ENCODE data around the gene PAIP1. TPM values are rescaled to one million over a fixed set of nuclear protein-coding genes. Genes with fewer than 3 reads are reported as not detected.
"Not testable (repeated sequence)": the region's sequence is repeated elsewhere in the genome, so short reads cannot be mapped to it uniquely, and the experiment has no call there.

Gene PAIP1
- total RNA-seq, 1 donor from 2014 or later, result 95.5 TPM

GRCh38 chr5:43514816-43515677, 41.8 kb downstream of the PAIP1 start, which contains the start of gene C5orf34:
Gene C5orf34 (minus strand): TSS chr5:43515148. CDS start chr5:43509339, 5,809 bp downstream.
- peak; percentile 46 for TF ChIP-seq CTCF (conservative IDR thresholded peaks at IDR 0.05)
- Mint-ChIP-seq H3K36me3 (peaks cover 11% of the 10 kb centered on the region), H3K9me3 (no peaks in the 10 kb centered on the region), H3K4me3 (peak within 1 kb of the TSS; percentile 91), H3K4me1 (ENCODE audit: unreplicated experiment) (peaks cover 19% of the 10 kb centered on the region), H3K27ac (peak within 1 kb of the TSS; percentile 96), H3K27me3 (no peaks in the 10 kb centered on the region)
- peak; percentile 95 for DNase-seq (ENCODE audit: extremely low spot score, unreplicated experiment)

GRCh38 chr5:43514471-43514815, 42.4 kb downstream of the PAIP1 start:
- no peak for TF ChIP-seq CTCF (conservative IDR thresholded peaks at IDR 0.05)
- DNase-seq (ENCODE audit: extremely low spot score, unreplicated experiment), result no peak
- Mint-ChIP-seq H3K9me3 (no peaks in the 10 kb centered on the region), H3K27ac (peak overlapping the region; percentile 96), H3K4me3 (peak overlapping the region; percentile 91), H3K27me3 (no peaks in the 10 kb centered on the region), H3K4me1 (ENCODE audit: unreplicated experiment) (peaks cover 19% of the 10 kb centered on the region), H3K36me3 (peaks cover 11% of the 10 kb centered on the region)

GRCh38 chr5:43514025-43514424, 42.9 kb downstream of the PAIP1 start:
- Mint-ChIP-seq H3K27ac (peak overlapping the region; percentile 96), H3K4me3 (peak overlapping the region; percentile 91), H3K9me3 (no peaks in the 10 kb centered on the region), H3K27me3 (no peaks in the 10 kb centered on the region), H3K36me3 (peaks cover 11% of the 10 kb centered on the region), H3K4me1 (ENCODE audit: unreplicated experiment) (peaks cover 19% of the 10 kb centered on the region)
- TF ChIP-seq CTCF (conservative IDR thresholded peaks at IDR 0.05), result no peak
- no peak for DNase-seq (ENCODE audit: extremely low spot score, unreplicated experiment)

- H3K4me3 Mint-ChIP-seq; H3K27ac Mint-ChIP-seq; H3K9me3 Mint-ChIP-seq; DNase-seq (ENCODE audit: extremely low spot score, unreplicated experiment); H3K27me3 Mint-ChIP-seq: not testable (repeated sequence)
- peaks cover 19% of the 10 kb centered on the region for H3K4me1 Mint-ChIP-seq (ENCODE audit: unreplicated experiment)
- peaks cover 11% of the 10 kb centered on the region for H3K36me3 Mint-ChIP-seq
Observed at GRCh38 chr5:43511062-43511461, 45.8 kb downstream of the PAIP1 start.

GRCh38 chr5:43498581-43498980, 58.3 kb downstream of the PAIP1 start:
- H3K4me3 Mint-ChIP-seq, result peak overlapping the region; percentile 30
- H3K27me3 Mint-ChIP-seq, result no peaks in the 10 kb centered on the region
- DNase-seq (ENCODE audit: extremely low spot score, unreplicated experiment), result no peak
- peaks cover 4% of the 10 kb centered on the region for H3K36me3 Mint-ChIP-seq
- H3K27ac Mint-ChIP-seq, result peak overlapping the region; percentile 87
- no peaks in the 10 kb centered on the region for H3K4me1 Mint-ChIP-seq (ENCODE audit: unreplicated experiment)
- no peak for TF ChIP-seq CTCF (conservative IDR thresholded peaks at IDR 0.05)
- H3K9me3 Mint-ChIP-seq, result peaks cover 6% of the 10 kb centered on the region

GRCh38 chr5:43497311-43498104, 59.4 kb downstream of the PAIP1 start:
- Mint-ChIP-seq H3K9me3 (peaks cover 6% of the 10 kb centered on the region), H3K4me1 (ENCODE audit: unreplicated experiment) (no peaks in the 10 kb centered on the region), H3K27ac (peak overlapping the region; percentile 32), H3K36me3 (peaks cover 4% of the 10 kb centered on the region), H3K4me3 (peak overlapping the region; percentile 53), H3K27me3 (no peaks in the 10 kb centered on the region)
- DNase-seq (ENCODE audit: extremely low spot score, unreplicated experiment), result no peak
- TF ChIP-seq CTCF (conservative IDR thresholded peaks at IDR 0.05), result no peak

All from type B pancreatic cell (in vitro differentiated cells).